ENCODE measurements around the gene RAB6A. TPM values are rescaled to one million over a fixed set of nuclear protein-coding genes. Genes with fewer than 3 reads are reported as not detected.

RAB6A gene
- total and polyA plus RNA-seq, 7 donors = 60.9 to 162 (median 118) TPM

DNA sequence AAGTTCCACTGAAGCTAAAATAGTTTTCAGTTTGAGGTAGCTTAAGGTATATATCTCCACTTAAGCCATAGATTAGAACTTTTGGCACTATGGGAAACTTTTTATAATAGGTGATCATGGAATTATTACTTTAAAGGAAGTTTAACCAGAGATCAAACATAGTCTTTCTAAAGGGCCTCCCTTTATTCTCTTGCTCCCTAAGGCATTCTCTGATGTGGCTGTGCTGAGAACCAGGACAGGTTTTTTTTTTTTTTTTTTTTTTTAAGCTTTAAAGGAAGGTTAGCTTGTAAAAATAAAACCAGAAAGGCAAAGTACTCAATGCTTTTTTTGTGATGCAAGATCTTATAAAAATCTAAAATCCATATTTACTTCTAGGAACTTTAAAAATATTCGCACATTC, 23.9 kb upstream of the RAB6A start:
- Histone ChIP-seq H3K27ac (no peak overlapping the region), H3K36me3 (no peaks in the 10 kb centered on the region), H3K4me1 (peaks cover 0 to 22% (median 19%) of the 10 kb centered on the region in 4 donors), H3K27me3 (no peaks in the 10 kb centered on the region), H3K4me3 (no peak overlapping the region), H3K9me3 (no peaks in the 10 kb centered on the region)
- no peak for DNase-seq
- intact Hi-C loops (cut with DNase I) = loop anchor here (5.0 kb wide), 1 partner anchor 93 kb away; the partner anchor contains the start of genes COA4 and PAAF1
- WGBS, 2 donors = 47 to 80% methylated on average over 1 of the region's 1 CpG
- TF ChIP-seq POLR2AphosphoS5 (IDR thresholded peaks at IDR 0.05) (no peak), EP300 (IDR thresholded peaks at IDR 0.05) (no peak), POLR2A (IDR thresholded peaks at IDR 0.05) (no peak)
- TF ChIP-seq, protein P1, sequence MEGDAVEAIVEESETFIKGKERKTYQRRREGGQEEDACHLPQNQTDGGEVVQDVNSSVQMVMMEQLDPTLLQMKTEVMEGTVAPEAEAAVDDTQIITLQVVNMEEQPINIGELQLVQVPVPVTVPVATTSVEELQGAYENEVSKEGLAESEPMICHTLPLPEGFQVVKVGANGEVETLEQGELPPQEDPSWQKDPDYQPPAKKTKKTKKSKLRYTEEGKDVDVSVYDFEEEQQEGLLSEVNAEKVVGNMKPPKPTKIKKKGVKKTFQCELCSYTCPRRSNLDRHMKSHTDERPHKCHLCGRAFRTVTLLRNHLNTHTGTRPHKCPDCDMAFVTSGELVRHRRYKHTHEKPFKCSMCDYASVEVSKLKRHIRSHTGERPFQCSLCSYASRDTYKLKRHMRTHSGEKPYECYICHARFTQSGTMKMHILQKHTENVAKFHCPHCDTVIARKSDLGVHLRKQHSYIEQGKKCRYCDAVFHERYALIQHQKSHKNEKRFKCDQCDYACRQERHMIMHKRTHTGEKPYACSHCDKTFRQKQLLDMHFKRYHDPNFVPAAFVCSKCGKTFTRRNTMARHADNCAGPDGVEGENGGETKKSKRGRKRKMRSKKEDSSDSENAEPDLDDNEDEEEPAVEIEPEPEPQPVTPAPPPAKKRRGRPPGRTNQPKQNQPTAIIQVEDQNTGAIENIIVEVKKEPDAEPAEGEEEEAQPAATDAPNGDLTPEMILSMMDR (IDR thresholded peaks at IDR 0.05) = no peak

DNA sequence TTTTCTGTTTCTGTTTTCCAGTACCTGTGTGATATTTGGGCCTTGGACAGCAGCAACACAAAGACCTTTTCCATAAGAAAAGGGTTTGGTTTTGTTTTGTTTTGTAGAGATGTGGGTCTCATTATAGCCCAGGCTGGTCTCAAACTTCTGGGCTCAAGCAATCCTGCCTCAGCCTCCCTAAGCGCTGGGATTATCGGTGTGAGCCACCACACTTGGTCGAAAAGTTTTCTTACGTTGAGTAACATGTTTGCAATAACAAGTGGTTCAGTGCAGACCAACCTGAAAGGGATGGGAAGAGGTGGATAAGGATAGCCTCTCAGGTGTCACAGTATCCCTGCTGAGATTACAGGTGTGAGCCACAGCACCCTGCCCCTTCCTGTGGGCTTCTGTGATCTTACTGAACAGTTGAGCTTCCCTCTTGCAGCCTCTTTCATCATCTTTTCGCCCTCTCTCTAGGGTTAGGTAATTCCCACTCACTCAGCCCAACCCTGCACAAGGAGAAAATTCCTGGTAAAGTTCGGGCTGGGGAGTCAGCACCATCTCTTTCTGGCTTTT, 23.3 kb upstream of the RAB6A start:
- TF ChIP-seq POLR2A (IDR thresholded peaks at IDR 0.05) (no peak), POLR2AphosphoS5 (IDR thresholded peaks at IDR 0.05) (no peak), EP300 (IDR thresholded peaks at IDR 0.05) (no peak)
- TF ChIP-seq, protein P1 (IDR thresholded peaks at IDR 0.05) = no peak
- 86 to 87% methylated on average over 6 of the region's 6 CpGs for WGBS, 2 donors
- Histone ChIP-seq H3K4me1 (peaks cover 0 to 22% (median 17%) of the 10 kb centered on the region in 4 donors), H3K36me3 (no peaks in the 10 kb centered on the region), H3K9me3 (no peaks in the 10 kb centered on the region), H3K27me3 (no peaks in the 10 kb centered on the region), H3K4me3 (no peak overlapping the region), H3K27ac (no peak overlapping the region)
- intact Hi-C loops (cut with DNase I) = no loop called here
- DNase-seq = no peak

DNA sequence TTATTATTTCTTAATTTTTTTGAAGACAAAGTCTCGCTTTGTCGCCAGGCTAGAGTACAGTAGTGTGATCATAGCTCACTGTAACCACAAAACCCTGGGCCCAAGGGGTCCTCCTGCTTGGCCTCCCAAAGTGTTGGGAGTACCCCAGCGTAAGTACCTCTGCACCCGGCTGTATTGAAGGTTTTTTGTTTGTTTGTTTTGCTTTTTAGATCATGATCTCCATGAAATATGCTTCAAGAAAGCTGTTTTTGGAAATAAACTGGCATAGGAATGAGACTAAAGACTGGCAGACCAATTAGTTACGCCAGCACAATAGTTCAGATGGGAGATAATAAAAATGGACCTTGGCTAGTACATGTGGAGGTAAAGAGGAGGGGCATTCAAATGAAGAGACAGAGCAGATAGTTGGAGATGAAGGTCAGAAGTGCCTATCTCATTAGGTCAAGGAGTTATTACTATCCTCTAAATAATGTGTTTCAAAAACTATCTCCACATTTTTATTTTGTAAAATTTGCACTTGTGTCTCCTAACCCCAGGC, 22.7 kb upstream of the RAB6A start:
- H3K4me3 ChIP-seq = no peak overlapping the region
- WGBS, 2 donors = 92 to 94% methylated on average over 5 of the region's 5 CpGs
- H3K4me1 ChIP-seq = peaks cover 0 to 16% (median 11%) of the 10 kb centered on the region in 4 donors
- intact Hi-C loops (cut with DNase I) = no loop called here
- H3K27me3 ChIP-seq = no peaks in the 10 kb centered on the region
- TF ChIP-seq EP300 (IDR thresholded peaks at IDR 0.05) (no peak), POLR2A (IDR thresholded peaks at IDR 0.05) (no peak), POLR2AphosphoS5 (IDR thresholded peaks at IDR 0.05) (no peak)
- TF ChIP-seq, protein P1 (IDR thresholded peaks at IDR 0.05) = no peak
- H3K36me3 ChIP-seq = no peaks in the 10 kb centered on the region
- H3K9me3 ChIP-seq = no peaks in the 10 kb centered on the region
- no peak overlapping the region for H3K27ac ChIP-seq
- DNase-seq = no peak

DNA sequence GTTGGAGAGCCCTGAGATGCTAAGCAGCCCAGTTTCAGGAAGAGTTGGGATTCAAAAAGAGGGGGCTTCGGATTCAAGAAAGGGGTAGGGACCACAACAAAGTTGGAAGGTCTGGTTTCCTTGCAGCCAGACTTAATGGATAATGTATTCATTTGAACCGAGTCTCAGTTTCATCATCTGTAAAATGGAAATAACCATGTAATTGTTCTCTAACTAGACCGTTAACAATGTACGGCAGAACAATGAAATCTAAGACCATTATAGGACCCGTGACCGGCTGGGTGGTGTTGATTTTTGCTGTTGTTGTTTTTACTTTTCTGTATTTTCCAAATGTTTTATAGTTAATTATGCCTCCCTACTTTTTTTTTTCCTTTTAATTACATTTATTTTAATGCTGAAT, 20.4 kb upstream of the RAB6A start:
- TF ChIP-seq POLR2AphosphoS5 (IDR thresholded peaks at IDR 0.05) (no peak), POLR2A (IDR thresholded peaks at IDR 0.05) (no peak), EP300 (IDR thresholded peaks at IDR 0.05) (no peak)
- TF ChIP-seq, protein P1 (IDR thresholded peaks at IDR 0.05) = no peak
- Histone ChIP-seq H3K4me3 (no peak overlapping the region), H3K36me3 (no peaks in the 10 kb centered on the region), H3K9me3 (no peaks in the 10 kb centered on the region), H3K27me3 (no peaks in the 10 kb centered on the region), H3K27ac (no peak overlapping the region), H3K4me1 (peaks cover 0 to 5% (median 2%) of the 10 kb centered on the region in 4 donors)
- 87 to 96% methylated on average over 6 of the region's 6 CpGs for WGBS, 2 donors
- intact Hi-C loops (cut with DNase I) = no loop called here
- no peak for DNase-seq

Data from sigmoid colon (tissue), 7 donors.